GM21576 (cell line): ENCODE results near the gene ZNF689.
A peak's percentile ranks its signal among the peaks of the same experiment; 100 is the strongest.

Experiments used
- ATAC-seq: cut with Tn5 transposase; IDR thresholded peaks from one replicate; pipeline ENCODE4 v1.9.1; 2021; ENCODE audit warnings: mild to moderate bottlenecking, moderate library complexity; ENCODE audit not compliant: unreplicated experiment

The ZNF689 gene

GRCh38 chr16:30566531-30566930 lies 43.7 kb downstream of the ZNF689 start:
- no peak for ATAC-seq

DNA sequence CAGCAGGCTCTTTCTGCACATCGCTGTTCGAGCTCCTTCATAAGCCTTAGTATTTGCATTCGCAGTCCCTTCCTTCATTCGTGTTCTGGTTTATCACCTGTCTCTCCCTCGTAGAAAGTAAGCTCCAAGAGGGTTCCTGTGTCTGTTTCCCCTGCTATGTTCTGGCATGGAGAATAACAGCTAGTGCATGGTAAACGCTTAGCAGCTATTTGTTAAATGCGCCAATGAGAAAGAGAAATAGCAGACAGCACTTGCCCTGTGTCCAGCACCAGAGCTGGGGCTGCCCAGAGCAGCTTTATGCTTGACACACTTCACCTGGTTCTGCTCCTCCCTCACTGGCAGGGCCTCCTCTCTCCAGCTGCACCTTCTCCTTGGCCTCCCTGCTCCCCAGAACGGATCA lies 44.2 kb downstream of the ZNF689 start:
- no peak for ATAC-seq

GRCh38 chr16:30565526-30565925 lies 44.7 kb downstream of the ZNF689 start:
- ATAC-seq = no peak

GRCh38 chr16:30562021-30562420 lies 48.2 kb downstream of the ZNF689 start:
- no peak for ATAC-seq

- ATAC-seq = no peak
Observed at GRCh38 chr16:30561089-30561816, 48.9 kb downstream of the ZNF689 start.

DNA sequence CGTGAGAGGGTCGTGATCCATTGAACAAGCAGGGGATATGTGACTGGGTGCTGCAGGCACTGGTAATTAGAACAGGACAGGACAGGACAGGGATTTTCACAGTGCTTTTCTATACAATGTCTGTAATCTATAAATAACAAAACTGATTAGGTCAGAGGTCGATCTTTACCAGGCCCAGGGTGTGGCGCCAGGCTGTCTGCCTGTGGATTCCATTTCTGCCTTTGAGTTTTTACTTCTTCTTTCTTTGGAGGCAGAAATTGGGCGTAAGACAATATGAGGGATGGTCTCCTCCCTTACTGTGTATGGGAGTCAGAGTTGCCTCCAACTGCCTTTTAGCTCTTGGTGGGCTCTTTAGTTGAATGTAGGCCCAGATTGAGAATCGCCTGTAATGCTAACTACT lies 50.5 kb downstream of the ZNF689 start:
- ATAC-seq = no peak

DNA sequence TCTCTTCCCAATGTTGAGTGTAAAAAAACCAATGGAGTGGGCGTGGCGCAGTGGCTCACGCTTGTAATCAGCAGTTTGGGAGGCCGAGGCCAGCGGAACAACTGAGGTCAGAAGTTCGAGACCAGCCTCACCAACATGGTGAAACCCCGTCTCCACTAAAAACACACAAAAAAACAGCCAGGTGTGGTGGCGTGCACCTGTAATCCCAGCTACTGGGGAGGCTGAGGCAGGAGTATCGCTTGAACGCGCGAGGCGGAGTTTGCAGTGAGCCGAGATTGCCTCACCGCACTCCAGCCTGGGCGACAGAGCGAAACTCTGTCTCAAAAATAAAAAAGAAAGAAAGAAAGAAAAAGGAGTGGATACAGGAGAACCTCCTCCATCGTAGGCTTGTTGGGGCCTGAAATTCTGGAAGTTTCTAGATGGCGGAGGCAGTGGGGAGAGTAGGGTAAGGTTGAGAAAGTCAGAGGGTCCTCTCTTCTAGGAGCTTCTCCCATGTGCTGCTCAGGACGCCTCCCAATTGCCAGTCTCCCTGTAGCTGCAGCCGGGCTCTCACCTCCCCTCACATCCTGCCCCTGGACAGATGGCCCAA lies 51.3 kb downstream of the ZNF689 start:
- ATAC-seq = no peak

GRCh38 chr16:30557957-30558788 lies 52.0 kb downstream of the ZNF689 start, which contains the start of gene ZNF764:
TSS of gene ZNF764 (minus strand) at chr16:30558374. CDS start at chr16:30558182, 192 bp downstream.
- peak; percentile 88 for ATAC-seq

DNA sequence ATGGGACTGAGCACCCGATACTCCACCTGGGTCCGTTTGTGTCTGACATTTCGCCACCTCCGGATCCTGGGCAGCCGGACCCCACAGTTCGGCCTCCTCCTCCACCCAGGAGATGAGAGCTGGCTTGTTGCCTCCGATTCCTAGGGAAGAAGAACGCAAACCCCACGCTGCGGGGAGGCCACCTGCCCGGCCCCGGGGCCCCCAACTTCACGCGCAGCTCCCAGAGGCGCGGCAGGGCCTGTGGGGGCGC lies 52.6 kb downstream of the ZNF689 start:
- ATAC-seq = peak; percentile 9

GRCh38 chr16:30556125-30556473 lies 54.1 kb downstream of the ZNF689 start:
- ATAC-seq = no peak

- no peak for ATAC-seq
Observed at GRCh38 chr16:30555315-30556124, 54.7 kb downstream of the ZNF689 start.

DNA sequence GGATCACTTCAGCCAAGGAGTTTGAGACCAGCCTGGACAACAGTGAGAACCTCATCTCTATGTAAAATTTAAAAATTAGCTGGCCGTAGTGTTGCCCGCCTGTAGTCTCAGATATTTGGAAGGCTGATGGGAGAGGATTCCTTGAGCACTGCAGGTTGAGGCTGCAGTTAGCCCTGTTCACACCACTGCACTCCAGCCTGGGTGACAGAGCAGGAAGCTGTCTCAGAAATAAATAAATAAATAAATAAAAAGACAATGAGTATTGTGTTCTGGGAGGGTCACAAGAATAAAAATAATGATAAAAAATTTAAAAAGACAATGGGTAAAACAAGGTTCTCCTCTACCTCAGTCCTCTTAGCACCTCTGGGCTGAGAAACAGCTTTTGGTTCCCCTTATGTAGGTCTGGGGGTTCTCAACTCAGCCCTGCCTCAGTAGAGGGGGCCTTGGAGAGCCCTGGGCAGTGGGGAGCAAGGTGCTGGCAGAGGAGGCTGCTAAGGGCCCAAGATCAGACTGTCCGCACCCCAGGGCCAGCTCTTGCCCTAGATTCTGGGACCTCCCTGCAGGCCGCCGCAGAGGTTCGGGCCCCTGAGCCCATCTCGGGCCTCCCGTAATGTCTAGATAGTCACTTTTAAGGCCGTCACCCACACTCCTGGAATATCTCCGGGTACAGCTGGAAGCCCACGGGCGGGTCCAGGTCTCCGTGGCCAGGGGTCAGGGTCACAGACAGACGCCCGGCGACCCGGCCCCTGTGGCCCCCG lies 55.5 kb downstream of the ZNF689 start:
- ATAC-seq = no peak

GRCh38 chr16:30553393-30553899 lies 56.7 kb downstream of the ZNF689 start:
- ATAC-seq = no peak

DNA sequence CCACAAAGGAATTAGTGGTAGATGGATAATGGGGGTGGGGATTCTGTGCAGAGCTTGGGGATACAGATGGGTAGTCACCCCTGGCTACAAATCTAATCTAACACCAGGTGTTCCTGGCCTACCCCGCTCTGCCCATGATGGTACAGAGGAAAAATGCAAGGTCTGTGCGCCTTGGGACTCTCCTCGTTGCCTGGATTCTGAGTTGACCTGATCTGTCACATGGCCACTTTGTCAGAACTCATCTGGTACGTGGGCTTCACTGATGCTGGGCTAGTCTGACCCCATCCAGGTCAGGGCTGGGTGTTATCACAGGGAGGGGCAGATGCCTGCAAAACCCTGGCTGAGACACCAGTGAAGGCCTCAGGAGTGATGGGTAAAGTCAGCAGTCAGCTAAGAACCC lies 57.2 kb downstream of the ZNF689 start:
- no peak for ATAC-seq
